Measurements from ENCODE around the gene RNASE4.
"Not testable (repeated sequence)": the region's sequence is repeated elsewhere in the genome, so short reads cannot be mapped to it uniquely, and the experiment has no call there.

DNA sequence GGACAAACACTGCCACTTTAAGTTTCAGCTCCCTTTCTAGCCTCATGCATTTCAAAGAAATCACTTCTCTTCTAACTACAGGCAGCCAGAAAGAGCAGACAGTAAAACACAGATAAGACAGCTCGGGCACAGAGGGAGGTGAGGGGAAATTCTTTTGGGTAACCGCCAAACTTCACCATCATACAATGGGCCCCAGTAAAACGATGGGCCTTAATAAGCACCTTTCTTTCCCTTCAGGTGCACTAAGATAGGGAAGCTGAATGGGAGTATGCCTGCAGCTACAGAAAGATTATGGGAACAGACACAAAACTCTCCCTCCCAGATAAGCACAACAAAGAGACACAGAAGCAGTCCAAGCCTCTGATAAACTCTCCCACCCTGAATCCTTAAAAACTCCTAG is 41.6 kb upstream of the RNASE4 start:
- TF ChIP-seq CTCF (IDR thresholded peaks at IDR 0.05; ENCODE audit: low read depth, low read length, poor library complexity, severe bottlenecking); EZH2phosphoT487 (IDR thresholded peaks at IDR 0.05; ENCODE audit: borderline replicate concordance, low read length): not testable (repeated sequence)
